K562 (cell line): Measurements from ENCODE around the gene CREG1. TPM values are rescaled to one million over a fixed set of nuclear protein-coding genes. Genes with fewer than 3 reads are reported as not detected.

Experiments
- CBFA2T3 ChIP-seq: fragments of 450-650 bp; IDR thresholded peaks from 2 replicates; pipeline ENCODE4 v1.6.1; 2017
- CEBPB ChIP-seq: fragments of 450-650 bp; IDR thresholded peaks from 2 replicates; pipeline ENCODE4 v1.6.1; 2016; ENCODE audit warnings: missing genetic modification characterization, missing compliant biosample characterization
- COPS2 ChIP-seq: fragments of 450-650 bp; conservative IDR thresholded peaks from 2 replicates; pipeline ENCODE4 v1.6.1; 2016; ENCODE audit warnings: mild to moderate bottlenecking, moderate library complexity
- GTF2A2 ChIP-seq: IDR thresholded peaks from 2 replicates; pipeline ENCODE4 v1.6.1; 2016; ENCODE audit warnings: mild to moderate bottlenecking, missing genetic modification characterization, missing compliant biosample characterization
- HDAC2 ChIP-seq: fragments of 450-650 bp; IDR thresholded peaks from 2 replicates; pipeline ENCODE4 v1.6.1; 2016; ENCODE audit warnings: mild to moderate bottlenecking
- MBD2 ChIP-seq: sonication (generic); IDR thresholded peaks from 2 replicates; pipeline ENCODE4 v1.6.1; 2016; ENCODE audit warnings: low read depth, borderline replicate concordance
- NR2C1 ChIP-seq, 2 experiments: fragments of 450-650 bp; IDR thresholded peaks; 2 replicates each; pipeline ENCODE4 v1.6.1; 2017; ENCODE audit warnings: mild to moderate bottlenecking in 2 of 2, antibody characterized with exemption in 1 of 2, inconsistent platforms in 1 of 2, missing compliant biosample characterization in 1 of 2, missing genetic modification characterization in 1 of 2
- PML ChIP-seq: IDR thresholded peaks from 2 replicates; pipeline ENCODE4 v1.6.1; 2012; ENCODE audit warnings: low read length, inconsistent platforms
- RNF2 ChIP-seq: sonication (generic); IDR thresholded peaks from 2 replicates; pipeline ENCODE4 v1.6.1; 2016
- WHSC1 ChIP-seq: IDR thresholded peaks from one replicate; pipeline ENCODE4 v1.6.1; 2012; ENCODE audit warnings: low read length, control low read depth, inconsistent platforms
- ZNF354B ChIP-seq: fragments of 250-450 bp; sonication (Bioruptor Pico); IDR thresholded peaks from 2 replicates; pipeline ENCODE4 v1.4.0; 2020
- ZNF609 ChIP-seq: sonication (generic); formaldehyde crosslinking; IDR thresholded peaks from 2 replicates; pipeline ENCODE4 v1.8.1; 2023; ENCODE audit warnings: missing genetic modification reagents, mild to moderate bottlenecking, borderline replicate concordance
- ZSCAN32 ChIP-seq: fragments of 450-650 bp; formaldehyde crosslinking; IDR thresholded peaks from 2 replicates; pipeline ENCODE4 v1.4.0; 2020; ENCODE audit warnings: mild to moderate bottlenecking, moderate library complexity
- polyA plus RNA-seq, 8 experiments: library from polyadenylated mRNA; depleted of rRNA in 4 of 8; stranded (reverse) in 5 of 8; unstranded in 3 of 8; fragments of >200 nt; fragmentation: Nextera tagmentation in 2 of 8; fragmentation: Illumina TruSeq in 1 of 8; extraction: Ambion mirVana in 2 of 8; extraction: Trizol in 1 of 8; gene quantifications; 2 replicates each; pipeline versions ENCODE4 v1.2.1 to v1.2.3, GENCODE V29; 2011 to 2014; ENCODE audit warnings: inconsistent platforms in 1 of 8, missing spikeins in 1 of 8
- total RNA-seq, 7 experiments: library from RNA; depleted of rRNA in 6 of 7; stranded (reverse); fragments of >200 nt in 6 of 7; fragmentation: Illumina TruSeq in 2 of 7; extraction: Trizol in 2 of 7; gene quantifications; 2 replicates each; pipeline versions ENCODE4 v1.2.1 to v1.2.3, GENCODE V29; 2011 to 2021; ENCODE audit warnings: low replicate concordance in 1 of 7
- TF ChIP-seq, protein P1 (sequence below): fragments of 250-450 bp; sonication (Bioruptor Pico); IDR thresholded peaks from 2 replicates; pipeline ENCODE4 v1.5.0; 2022; ENCODE audit warnings: mild to moderate bottlenecking
- TF ChIP-seq, protein P2 (sequence below), 2 experiments: fragments of 450-650 bp; IDR thresholded peaks; 2 replicates each; pipeline ENCODE4 v1.6.1; 2018; ENCODE audit warnings: mild to moderate bottlenecking in 2 of 2, low read depth in 1 of 2; ENCODE audit not compliant: partially characterized antibody in 2 of 2

Gene CREG1
- total and polyA plus RNA-seq, 9 of the 15 experiments (the other 6 are each of a cell fraction or from before 2014, with no cell fraction given): 45.7 to 272 (median 161) TPM

DNA sequence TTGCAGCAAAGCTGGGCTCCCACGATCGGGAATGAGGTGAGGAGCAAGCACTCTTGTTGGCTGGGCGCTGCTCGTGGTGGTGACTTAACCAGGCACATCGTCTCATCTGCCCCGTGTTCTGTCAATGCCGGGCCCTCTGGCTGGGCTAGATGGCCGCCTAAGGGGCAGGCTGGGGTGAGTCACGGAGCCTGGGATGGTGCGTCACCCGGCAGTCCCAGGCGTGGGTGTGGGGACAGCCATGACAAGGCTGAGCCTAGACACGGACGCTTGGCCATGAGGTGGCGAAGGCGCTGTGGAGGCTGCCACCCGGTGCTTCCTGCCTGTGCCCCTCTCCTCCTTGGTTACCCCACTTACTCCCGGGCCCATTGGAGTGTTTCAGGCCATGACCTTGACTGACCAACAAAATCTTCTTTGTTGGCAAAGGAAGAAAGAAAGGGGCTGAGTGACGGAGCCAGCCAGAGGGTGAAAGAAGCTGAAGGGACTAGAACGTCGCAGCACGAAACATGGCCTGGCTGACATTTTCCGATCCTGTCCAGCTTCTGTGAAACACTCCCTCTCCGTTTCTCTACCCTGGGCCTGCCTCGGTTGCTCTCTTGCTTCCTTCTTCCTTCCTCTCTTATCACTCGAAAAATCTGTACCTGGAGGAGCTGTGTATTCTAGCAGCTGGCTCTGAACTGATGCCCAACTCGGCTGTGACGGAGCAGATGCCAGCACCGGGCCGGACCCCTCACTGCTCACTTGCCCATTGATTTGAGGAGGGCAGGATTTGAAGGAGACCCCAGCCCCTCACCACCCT, 35.8 kb downstream of the CREG1 start (continued):
- no peak for TF ChIP-seq NR2C1 (IDR thresholded peaks at IDR 0.05)
- TF ChIP-seq NR2C1 (tag; IDR thresholded peaks at IDR 0.05): no peak
- TF ChIP-seq ZNF609 (CRISPR knock-in tag): no peak
- TF ChIP-seq COPS2: no peak
- TF ChIP-seq, protein P1, sequence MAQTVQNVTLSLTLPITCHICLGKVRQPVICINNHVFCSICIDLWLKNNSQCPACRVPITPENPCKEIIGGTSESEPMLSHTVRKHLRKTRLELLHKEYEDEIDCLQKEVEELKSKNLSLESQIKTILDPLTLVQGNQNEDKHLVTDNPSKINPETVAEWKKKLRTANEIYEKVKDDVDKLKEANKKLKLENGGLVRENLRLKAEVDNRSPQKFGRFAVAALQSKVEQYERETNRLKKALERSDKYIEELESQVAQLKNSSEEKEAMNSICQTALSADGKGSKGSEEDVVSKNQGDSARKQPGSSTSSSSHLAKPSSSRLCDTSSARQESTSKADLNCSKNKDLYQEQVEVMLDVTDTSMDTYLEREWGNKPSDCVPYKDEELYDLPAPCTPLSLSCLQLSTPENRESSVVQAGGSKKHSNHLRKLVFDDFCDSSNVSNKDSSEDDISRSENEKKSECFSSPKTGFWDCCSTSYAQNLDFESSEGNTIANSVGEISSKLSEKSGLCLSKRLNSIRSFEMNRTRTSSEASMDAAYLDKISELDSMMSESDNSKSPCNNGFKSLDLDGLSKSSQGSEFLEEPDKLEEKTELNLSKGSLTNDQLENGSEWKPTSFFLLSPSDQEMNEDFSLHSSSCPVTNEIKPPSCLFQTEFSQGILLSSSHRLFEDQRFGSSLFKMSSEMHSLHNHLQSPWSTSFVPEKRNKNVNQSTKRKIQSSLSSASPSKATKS (CRISPR knock-in tag): no peak
- TF ChIP-seq, protein P2, sequence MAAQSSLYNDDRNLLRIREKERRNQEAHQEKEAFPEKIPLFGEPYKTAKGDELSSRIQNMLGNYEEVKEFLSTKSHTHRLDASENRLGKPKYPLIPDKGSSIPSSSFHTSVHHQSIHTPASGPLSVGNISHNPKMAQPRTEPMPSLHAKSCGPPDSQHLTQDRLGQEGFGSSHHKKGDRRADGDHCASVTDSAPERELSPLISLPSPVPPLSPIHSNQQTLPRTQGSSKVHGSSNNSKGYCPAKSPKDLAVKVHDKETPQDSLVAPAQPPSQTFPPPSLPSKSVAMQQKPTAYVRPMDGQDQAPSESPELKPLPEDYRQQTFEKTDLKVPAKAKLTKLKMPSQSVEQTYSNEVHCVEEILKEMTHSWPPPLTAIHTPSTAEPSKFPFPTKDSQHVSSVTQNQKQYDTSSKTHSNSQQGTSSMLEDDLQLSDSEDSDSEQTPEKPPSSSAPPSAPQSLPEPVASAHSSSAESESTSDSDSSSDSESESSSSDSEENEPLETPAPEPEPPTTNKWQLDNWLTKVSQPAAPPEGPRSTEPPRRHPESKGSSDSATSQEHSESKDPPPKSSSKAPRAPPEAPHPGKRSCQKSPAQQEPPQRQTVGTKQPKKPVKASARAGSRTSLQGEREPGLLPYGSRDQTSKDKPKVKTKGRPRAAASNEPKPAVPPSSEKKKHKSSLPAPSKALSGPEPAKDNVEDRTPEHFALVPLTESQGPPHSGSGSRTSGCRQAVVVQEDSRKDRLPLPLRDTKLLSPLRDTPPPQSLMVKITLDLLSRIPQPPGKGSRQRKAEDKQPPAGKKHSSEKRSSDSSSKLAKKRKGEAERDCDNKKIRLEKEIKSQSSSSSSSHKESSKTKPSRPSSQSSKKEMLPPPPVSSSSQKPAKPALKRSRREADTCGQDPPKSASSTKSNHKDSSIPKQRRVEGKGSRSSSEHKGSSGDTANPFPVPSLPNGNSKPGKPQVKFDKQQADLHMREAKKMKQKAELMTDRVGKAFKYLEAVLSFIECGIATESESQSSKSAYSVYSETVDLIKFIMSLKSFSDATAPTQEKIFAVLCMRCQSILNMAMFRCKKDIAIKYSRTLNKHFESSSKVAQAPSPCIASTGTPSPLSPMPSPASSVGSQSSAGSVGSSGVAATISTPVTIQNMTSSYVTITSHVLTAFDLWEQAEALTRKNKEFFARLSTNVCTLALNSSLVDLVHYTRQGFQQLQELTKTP (IDR thresholded peaks at IDR 0.05; ENCODE audit: low read depth in 1 of 2, partially characterized antibody in 2 of 2): no peak
- TF ChIP-seq HDAC2: peak; percentile 20; the same call in 1 of the 2 replicates
- no peak for TF ChIP-seq CEBPB (tag)
- TF ChIP-seq MBD2: 0 out of 2 replicates have a peak, but pooled peaks have one; percentile 28
- TF ChIP-seq WHSC1: peak; percentile 16
- TF ChIP-seq ZNF354B (CRISPR knock-in tag): no peak
- no peak for TF ChIP-seq GTF2A2 (tag)
- no peak for TF ChIP-seq PML
- TF ChIP-seq ZSCAN32 (CRISPR knock-in tag): no peak
- no peak for TF ChIP-seq RNF2
- TF ChIP-seq CBFA2T3: 0 out of 2 replicates have a peak, but pooled peaks have one; percentile 14
